ENCODE results near the gene MVK. TPM values are rescaled to one million over a fixed set of nuclear protein-coding genes. Genes with fewer than 3 reads are reported as not detected.

MVK gene
- total RNA-seq, 1 experiment from 2014 or later, result 19.2 TPM

DNA sequence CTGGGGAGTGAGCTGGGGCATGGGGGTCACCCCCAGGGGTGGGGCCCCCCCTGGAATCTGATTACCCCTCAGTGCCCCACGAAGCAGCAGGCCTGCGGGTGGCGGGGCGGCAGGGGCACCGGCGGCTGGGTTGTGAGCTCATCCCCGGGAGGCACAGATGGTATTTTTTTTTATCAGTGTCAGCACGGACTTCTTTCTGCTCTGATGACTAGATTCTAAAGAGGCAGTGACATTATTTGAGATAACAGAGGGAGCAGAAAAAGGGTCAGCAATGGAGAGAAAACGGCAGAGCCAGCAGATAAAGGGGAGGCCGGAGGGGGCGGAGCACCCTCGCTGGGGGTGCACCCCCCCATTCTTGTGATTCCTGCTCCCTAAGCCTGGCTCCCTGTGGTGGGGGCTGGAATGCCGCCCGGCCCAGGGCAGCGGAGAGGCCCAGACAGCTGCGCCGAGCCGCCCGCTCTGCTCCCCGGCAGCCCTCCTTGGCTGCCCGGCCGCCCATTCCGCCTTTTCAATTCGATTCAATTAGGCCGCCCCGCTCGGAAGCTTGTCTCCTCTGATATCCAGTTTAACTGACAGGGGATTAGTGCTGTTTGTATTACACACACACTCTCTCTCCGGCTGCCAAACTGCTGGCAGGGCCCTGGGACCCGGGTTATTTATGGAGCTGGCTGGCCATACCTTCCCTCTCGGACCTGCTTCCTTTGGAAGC is 32.9 kb downstream of the MVK start:
- no peak overlapping the region for H3K9ac ChIP-seq (ENCODE audit: extremely low read depth, insufficient read length, low read length)
- no peak overlapping the region for H2BK15ac ChIP-seq (ENCODE audit: low read depth, low read length)
- TF ChIP-seq, protein P1, sequence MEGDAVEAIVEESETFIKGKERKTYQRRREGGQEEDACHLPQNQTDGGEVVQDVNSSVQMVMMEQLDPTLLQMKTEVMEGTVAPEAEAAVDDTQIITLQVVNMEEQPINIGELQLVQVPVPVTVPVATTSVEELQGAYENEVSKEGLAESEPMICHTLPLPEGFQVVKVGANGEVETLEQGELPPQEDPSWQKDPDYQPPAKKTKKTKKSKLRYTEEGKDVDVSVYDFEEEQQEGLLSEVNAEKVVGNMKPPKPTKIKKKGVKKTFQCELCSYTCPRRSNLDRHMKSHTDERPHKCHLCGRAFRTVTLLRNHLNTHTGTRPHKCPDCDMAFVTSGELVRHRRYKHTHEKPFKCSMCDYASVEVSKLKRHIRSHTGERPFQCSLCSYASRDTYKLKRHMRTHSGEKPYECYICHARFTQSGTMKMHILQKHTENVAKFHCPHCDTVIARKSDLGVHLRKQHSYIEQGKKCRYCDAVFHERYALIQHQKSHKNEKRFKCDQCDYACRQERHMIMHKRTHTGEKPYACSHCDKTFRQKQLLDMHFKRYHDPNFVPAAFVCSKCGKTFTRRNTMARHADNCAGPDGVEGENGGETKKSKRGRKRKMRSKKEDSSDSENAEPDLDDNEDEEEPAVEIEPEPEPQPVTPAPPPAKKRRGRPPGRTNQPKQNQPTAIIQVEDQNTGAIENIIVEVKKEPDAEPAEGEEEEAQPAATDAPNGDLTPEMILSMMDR (conservative IDR thresholded peaks at IDR 0.05), result no peak
- no peaks in the 10 kb centered on the region for H3K4me1 ChIP-seq (ENCODE audit: insufficient read depth, low read length)
- Mint-ChIP-seq H3K36me3 (ENCODE audit: insufficient read depth in 1 of 3, low read depth in 3 of 3) (no peaks in the 10 kb centered on the region; a peak in 1 of 7 replicates), H3K27ac (peak overlapping the region in 1 of 3 experiments; percentile 24; a peak in 1 of 7 replicates), H3K27me3 (ENCODE audit: low read depth) (peaks cover 2% of the 10 kb centered on the region), H3K4me3 (no peak overlapping the region), H3K9me3 (no peaks in the 10 kb centered on the region), H3K4me1 (peaks cover 0 to 18% of the 10 kb centered on the region in 2 experiments; a peak in 2 of 4 replicates)
- H2BK5ac ChIP-seq (ENCODE audit: insufficient read length, low read length), result no peak overlapping the region
- no peak overlapping the region for H4K8ac ChIP-seq (replicated peaks; ENCODE audit: insufficient read length, low read depth, low read length)
- no peaks in the 10 kb centered on the region for H3K9me3 ChIP-seq (ENCODE audit: control insufficient read depth, low read depth, low read length)
- H2AFZ ChIP-seq (ENCODE audit: low read length), result no peak overlapping the region
- H4K91ac ChIP-seq (ENCODE audit: insufficient read length, low read depth, low read length), result no peak overlapping the region
- WGBS (ENCODE audit: extremely low coverage, insufficient read length, low lambda C conversion rate), result no CpG with 5 or more reads among the region's 30 CpGs
- no peaks in the 10 kb centered on the region for H3K79me1 ChIP-seq (ENCODE audit: insufficient read depth, low read depth, low read length, poor library complexity, severe bottlenecking)
- no peak overlapping the region for H3K4me2 ChIP-seq (ENCODE audit: insufficient read depth, insufficient read length, low read length)
- H2AK5ac ChIP-seq (ENCODE audit: insufficient read length, low read length), result no peak overlapping the region
- H3K27ac ChIP-seq (ENCODE audit: insufficient read length, low read depth, low read length), result no peak overlapping the region
- H3K14ac ChIP-seq (ENCODE audit: insufficient read depth, low read length), result no peak overlapping the region
- H2BK12ac ChIP-seq (ENCODE audit: insufficient read length, low read depth, low read length), result no peak overlapping the region
- no peak overlapping the region for H3K23ac ChIP-seq (ENCODE audit: insufficient read length, low read depth, low read length)
- H2BK20ac ChIP-seq (ENCODE audit: low read depth, low read length, poor library complexity, severe bottlenecking), result no peak overlapping the region
- no peaks in the 10 kb centered on the region for H4K20me1 ChIP-seq (ENCODE audit: control insufficient read depth, insufficient read depth, insufficient read length)
- H3K79me2 ChIP-seq (ENCODE audit: insufficient read depth, low read length), result no peaks in the 10 kb centered on the region
- H3K18ac ChIP-seq (ENCODE audit: insufficient read length, low read depth, low read length), result no peak overlapping the region
- H2BK120ac ChIP-seq (ENCODE audit: low read depth, low read length, poor library complexity, severe bottlenecking), result no peak overlapping the region
- H4K5ac ChIP-seq (ENCODE audit: insufficient read length, low read depth, low read length), result no peak overlapping the region
- H3K4ac ChIP-seq (ENCODE audit: low read depth, low read length), result no peak overlapping the region
- H3K27me3 ChIP-seq (ENCODE audit: insufficient read depth, low read length), result no peaks in the 10 kb centered on the region
- H3K56ac ChIP-seq (ENCODE audit: insufficient read length, low read depth, low read length), result no peak overlapping the region
- H3T11ph ChIP-seq (ENCODE audit: low read length), result no peak overlapping the region
- DNase-seq, result no peak
- no peaks in the 10 kb centered on the region for H3K23me2 ChIP-seq (ENCODE audit: insufficient read length, low read depth, low read length, poor library complexity, severe bottlenecking)

All from H9 (cell line).